Endothelial cell of umbilical vein (primary cell): ENCODE data around the gene EDRF1. TPM values are rescaled to one million over a fixed set of nuclear protein-coding genes. Genes with fewer than 3 reads are reported as not detected.

ENCODE experiments used
- BruUV-seq: library from RNA; stranded (reverse); fragments of 400-500 nt; replicated peaks from 2 replicates; lab custom pipeline; 2021; lab: Mats Ljungman, UMichigan
- CTCF ChIA-PET: fragments of 300-600, 350-600 bp; sonication (Branson Sonifier 250); formaldehyde crosslinking; loops from one replicate; lab custom pipeline; 2021; ENCODE audit warnings: antibody characterized with exemption, inconsistent platforms; lab: Charles Lee
- POLR2A ChIA-PET: fragments of 300-600, 350-600 bp; sonication (Branson Sonifier 250); formaldehyde crosslinking; loops from one replicate; lab custom pipeline; 2021; ENCODE audit warnings: antibody characterized with exemption, inconsistent platforms; lab: Charles Lee
- DNase-seq: peaks from one replicate; pipeline ENCODE4 v3.0.0-alpha.2; 2011; ENCODE audit warnings: low read depth, low spot score
- FAIRE-seq: peaks from 2 replicates; lab custom pipeline; 2011; peaks lifted over from hg19 to GRCh38; lab: Jason Lieb, UNC
- H2AFZ ChIP-seq: 2 replicates; pipeline ENCODE4 v1.6.0; 2012; ENCODE audit warnings: low read depth, low read length, control low read depth, inconsistent platforms
- H3K27ac ChIP-seq: 2 replicates; pipeline ENCODE4 v1.5.1; 2011; ENCODE audit warnings: low read depth, mild to moderate bottlenecking, control low read depth, low read length, moderate library complexity; ENCODE audit not compliant: insufficient read depth
- H3K27me3 ChIP-seq, 2 experiments: 2 replicates each; pipeline versions ENCODE4 v1.6.0 to v1.6.1; 2011; ENCODE audit warnings: low read length in 2 of 2, mixed read lengths in 1 of 2; ENCODE audit not compliant: control insufficient read depth in 2 of 2, insufficient read depth in 2 of 2
- H3K36me3 ChIP-seq, 2 experiments: 2 replicates in 1 of 2; 3 replicates in 1 of 2; pipeline ENCODE4 v1.5.1; 2011; ENCODE audit warnings: low read length in 2 of 2, mild to moderate bottlenecking in 1 of 2, moderate library complexity in 1 of 2; ENCODE audit not compliant: control insufficient read depth in 2 of 2, insufficient read depth in 2 of 2; ENCODE audit errors: extremely low read depth in 1 of 2
- H3K4me1 ChIP-seq: 3 replicates; pipeline ENCODE4 v1.5.1; 2011; ENCODE audit warnings: mild to moderate bottlenecking, low read length; ENCODE audit not compliant: control insufficient read depth, insufficient read depth; ENCODE audit errors: extremely low read depth
- H3K4me2 ChIP-seq: 2 replicates; pipeline ENCODE4 v1.6.1; 2011; ENCODE audit warnings: low read length, control low read depth, mixed read lengths; ENCODE audit not compliant: insufficient read depth
- H3K4me3 ChIP-seq, 3 experiments: fragments of 200-600 bp in 1 of 3; sonication (generic), shearing (Covaris generic) in 1 of 3; replicated peaks in 1 of 3; 2 replicates each; pipeline ENCODE4 v1.5.1; 2011 to 2016; ENCODE audit warnings: control low read depth in 3 of 3, low read length in 3 of 3, mild to moderate bottlenecking in 2 of 3, inconsistent platforms in 1 of 3, low read depth in 1 of 3, moderate library complexity in 1 of 3; ENCODE audit not compliant: insufficient read depth in 1 of 3
- H3K79me2 ChIP-seq: 2 replicates; pipeline ENCODE4 v1.6.0; 2012; ENCODE audit warnings: low read length, inconsistent platforms; ENCODE audit not compliant: control insufficient read depth, insufficient read depth
- H3K9ac ChIP-seq: replicated peaks from 2 replicates; pipeline ENCODE3; 2011; ENCODE audit warnings: low read length, control low read depth; ENCODE audit not compliant: insufficient read depth; ENCODE audit errors: extremely low read depth
- H3K9me1 ChIP-seq: replicated peaks from 3 replicates; pipeline ENCODE4 v1.6.0; 2011; ENCODE audit warnings: mild to moderate bottlenecking, low read length; ENCODE audit not compliant: control insufficient read depth, insufficient read depth; ENCODE audit errors: extremely low read depth
- H3K9me3 ChIP-seq: replicated peaks from 2 replicates; pipeline ENCODE4 v1.5.1; 2012; ENCODE audit warnings: low read length, inconsistent platforms; ENCODE audit not compliant: control insufficient read depth, insufficient read depth
- H4K20me1 ChIP-seq: replicated peaks from 2 replicates; pipeline ENCODE3; 2011; ENCODE audit warnings: mild to moderate bottlenecking, low read length; ENCODE audit not compliant: control insufficient read depth, insufficient read depth; ENCODE audit errors: extremely low read depth
- EZH2 ChIP-seq: IDR thresholded peaks from 2 replicates; pipeline ENCODE4 v1.6.1; 2012; ENCODE audit warnings: borderline replicate concordance, low read depth, mild to moderate bottlenecking, moderate library complexity, low read length, inconsistent platforms; ENCODE audit not compliant: severe bottlenecking
- FOS ChIP-seq: IDR thresholded peaks from 2 replicates; pipeline ENCODE4 v1.6.1; 2011; ENCODE audit warnings: mild to moderate bottlenecking, low read length, moderate library complexity, borderline replicate concordance; ENCODE audit not compliant: insufficient read depth
- GATA2 ChIP-seq: IDR thresholded peaks from 2 replicates; pipeline ENCODE4 v1.7.0; 2011; ENCODE audit warnings: low read depth, mild to moderate bottlenecking, moderate library complexity, mixed read lengths, low read length; ENCODE audit not compliant: insufficient read length, insufficient read depth
- JUN ChIP-seq: IDR thresholded peaks from 2 replicates; pipeline ENCODE4 v1.6.1; 2011; ENCODE audit warnings: borderline replicate concordance, low read depth; ENCODE audit not compliant: insufficient read length, insufficient read depth
- MYC ChIP-seq: IDR thresholded peaks from one replicate; pipeline ENCODE4 v1.6.1; 2011; ENCODE audit warnings: mild to moderate bottlenecking, low read depth, low read length
- POLR2A ChIP-seq: IDR thresholded peaks from 2 replicates; pipeline ENCODE4 v1.6.1; 2012; ENCODE audit warnings: low read depth, mild to moderate bottlenecking, control low read depth, low read length
- POLR2AphosphoS5 ChIP-seq: IDR thresholded peaks from 2 replicates; pipeline ENCODE4 v1.6.1; 2012; ENCODE audit warnings: low read depth, mild to moderate bottlenecking, control low read depth, low read length, moderate library complexity; ENCODE audit not compliant: insufficient read depth
- dilution Hi-C: fragments of 300-500 bp; cut with MboI; formaldehyde crosslinking; loops from one replicate; pipeline ENCODE4 v1.15.0; 2019; ENCODE audit warnings: low sequenced_read_pairs; ENCODE audit not compliant: extremely low pct_ligation_motif_present
- intact Hi-C: fragments of 100-400 bp; cut with micrococcal nuclease; formaldehyde crosslinking; loops from one replicate; pipeline ENCODE4 v1.10.0; 2022
- polyA plus RNA-seq, 4 experiments: library from polyadenylated mRNA; depleted of rRNA in 3 of 4; stranded (reverse) in 3 of 4; unstranded in 1 of 4; fragments of >200 nt; gene quantifications; 2 replicates each; pipeline versions ENCODE4 v1.2.1 to v1.2.3, GENCODE V29; 2011 to 2012; ENCODE audit warnings: missing spikeins in 1 of 4
- total RNA-seq: library from RNA; stranded (reverse); gene quantifications from 2 replicates; pipeline ENCODE4 v1.2.3, GENCODE V29; 2021
- TF ChIP-seq, protein P1 (sequence below): IDR thresholded peaks from 2 replicates; pipeline ENCODE4 v1.6.1; 2011; ENCODE audit not compliant: insufficient read depth, insufficient read length
- TF ChIP-seq, protein P2 (sequence below), 2 donors: IDR thresholded peaks; 1 replicate in 1 of 2; 2 replicates in 1 of 2; pipeline ENCODE4 v1.5.1; 2011; ENCODE audit warnings: low read length in 2 of 2, mild to moderate bottlenecking in 2 of 2, moderate library complexity in 2 of 2, control low read depth in 1 of 2, inconsistent platforms in 1 of 2, low read depth in 1 of 2; ENCODE audit not compliant: insufficient read depth in 1 of 2; ENCODE audit errors: extremely low read depth in 1 of 2

Gene EDRF1
- total and polyA plus RNA-seq, 2 donors (not counting 3 experiments of a cell fraction or from before 2014, with no cell fraction given) = 11.6 to 27.8 TPM

- CTCF ChIA-PET = no interaction called here
- H3K4me1 ChIP-seq = no peaks in the 10 kb centered on the region
- dilution Hi-C loops (no loop called here), intact Hi-C loops (no loop called here)
- H3K9ac ChIP-seq = no peak overlapping the region
- H4K20me1 ChIP-seq = no peaks in the 10 kb centered on the region
- no peaks in the 10 kb centered on the region for H3K79me2 ChIP-seq
- TF ChIP-seq POLR2A (no peak), MYC (no peak), FOS (no peak), GATA2 (no peak), POLR2AphosphoS5 (no peak), EZH2 (no peak), JUN (no peak)
- TF ChIP-seq, protein P1, sequence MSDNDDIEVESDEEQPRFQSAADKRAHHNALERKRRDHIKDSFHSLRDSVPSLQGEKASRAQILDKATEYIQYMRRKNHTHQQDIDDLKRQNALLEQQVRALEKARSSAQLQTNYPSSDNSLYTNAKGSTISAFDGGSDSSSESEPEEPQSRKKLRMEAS = no peak
- TF ChIP-seq, protein P2, sequence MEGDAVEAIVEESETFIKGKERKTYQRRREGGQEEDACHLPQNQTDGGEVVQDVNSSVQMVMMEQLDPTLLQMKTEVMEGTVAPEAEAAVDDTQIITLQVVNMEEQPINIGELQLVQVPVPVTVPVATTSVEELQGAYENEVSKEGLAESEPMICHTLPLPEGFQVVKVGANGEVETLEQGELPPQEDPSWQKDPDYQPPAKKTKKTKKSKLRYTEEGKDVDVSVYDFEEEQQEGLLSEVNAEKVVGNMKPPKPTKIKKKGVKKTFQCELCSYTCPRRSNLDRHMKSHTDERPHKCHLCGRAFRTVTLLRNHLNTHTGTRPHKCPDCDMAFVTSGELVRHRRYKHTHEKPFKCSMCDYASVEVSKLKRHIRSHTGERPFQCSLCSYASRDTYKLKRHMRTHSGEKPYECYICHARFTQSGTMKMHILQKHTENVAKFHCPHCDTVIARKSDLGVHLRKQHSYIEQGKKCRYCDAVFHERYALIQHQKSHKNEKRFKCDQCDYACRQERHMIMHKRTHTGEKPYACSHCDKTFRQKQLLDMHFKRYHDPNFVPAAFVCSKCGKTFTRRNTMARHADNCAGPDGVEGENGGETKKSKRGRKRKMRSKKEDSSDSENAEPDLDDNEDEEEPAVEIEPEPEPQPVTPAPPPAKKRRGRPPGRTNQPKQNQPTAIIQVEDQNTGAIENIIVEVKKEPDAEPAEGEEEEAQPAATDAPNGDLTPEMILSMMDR (IDR thresholded peaks at IDR 0.05; ENCODE audit: extremely low read depth in 1 of 2, insufficient read depth in 1 of 2, low read depth in 1 of 2, low read length in 2 of 2) = no peak
- POLR2A ChIA-PET = interaction anchor here (0.7 kb wide), 1 partner anchor 38 kb away, joined by 3 read pairs; no protein-coding TSS in a partner anchor
- H3K4me2 ChIP-seq = no peak overlapping the region
- no peak for FAIRE-seq
- no peaks in the 10 kb centered on the region for H3K9me1 ChIP-seq
- no peak overlapping the region for H3K27ac ChIP-seq
- no peaks in the 10 kb centered on the region for H3K9me3 ChIP-seq
- H3K36me3 ChIP-seq = no peaks in the 10 kb centered on the region
- no peak overlapping the region for H3K4me3 ChIP-seq
- H3K27me3 ChIP-seq = no peaks in the 10 kb centered on the region
- H2AFZ ChIP-seq = no peak overlapping the region
- BruUV-seq = no TSS peak
- no peak for DNase-seq
These were observed 51.3 kb downstream of the EDRF1 start for GRCh38 chr10:125770844-125771243.
